Endothelial cell of umbilical vein (primary cell): ENCODE results near the gene ITPRIP. TPM values are rescaled to one million over a fixed set of nuclear protein-coding genes. Genes with fewer than 3 reads are reported as not detected.

Experiments used
- BruUV-seq: library from RNA; stranded (reverse); fragments of 400-500 nt; replicated peaks from 2 replicates; lab custom pipeline; 2021; lab: Mats Ljungman, UMichigan
- CTCF ChIA-PET: fragments of 300-600, 350-600 bp; sonication (Branson Sonifier 250); formaldehyde crosslinking; loops from one replicate; lab custom pipeline; 2021; ENCODE audit warnings: antibody characterized with exemption, inconsistent platforms; lab: Charles Lee
- POLR2A ChIA-PET: fragments of 300-600, 350-600 bp; sonication (Branson Sonifier 250); formaldehyde crosslinking; loops from one replicate; lab custom pipeline; 2021; ENCODE audit warnings: antibody characterized with exemption, inconsistent platforms; lab: Charles Lee
- DNase-seq: peaks from one replicate; pipeline ENCODE4 v3.0.0-alpha.2; 2011; ENCODE audit warnings: low read depth, low spot score
- FAIRE-seq: peaks from 2 replicates; lab custom pipeline; 2011; peaks lifted over from hg19 to GRCh38; lab: Jason Lieb, UNC
- H2AFZ ChIP-seq: 2 replicates; pipeline ENCODE4 v1.6.0; 2012; ENCODE audit warnings: low read depth, low read length, control low read depth, inconsistent platforms
- H3K27ac ChIP-seq: 2 replicates; pipeline ENCODE4 v1.5.1; 2011; ENCODE audit warnings: low read depth, mild to moderate bottlenecking, control low read depth, low read length, moderate library complexity; ENCODE audit not compliant: insufficient read depth
- H3K27me3 ChIP-seq, 2 experiments: 2 replicates each; pipeline versions ENCODE4 v1.6.0 to v1.6.1; 2011; ENCODE audit warnings: low read length in 2 of 2, mixed read lengths in 1 of 2; ENCODE audit not compliant: control insufficient read depth in 2 of 2, insufficient read depth in 2 of 2
- H3K36me3 ChIP-seq, 2 experiments: 2 replicates in 1 of 2; 3 replicates in 1 of 2; pipeline ENCODE4 v1.5.1; 2011; ENCODE audit warnings: low read length in 2 of 2, mild to moderate bottlenecking in 1 of 2, moderate library complexity in 1 of 2; ENCODE audit not compliant: control insufficient read depth in 2 of 2, insufficient read depth in 2 of 2; ENCODE audit errors: extremely low read depth in 1 of 2
- H3K4me1 ChIP-seq: 3 replicates; pipeline ENCODE4 v1.5.1; 2011; ENCODE audit warnings: mild to moderate bottlenecking, low read length; ENCODE audit not compliant: control insufficient read depth, insufficient read depth; ENCODE audit errors: extremely low read depth
- H3K4me2 ChIP-seq: 2 replicates; pipeline ENCODE4 v1.6.1; 2011; ENCODE audit warnings: low read length, control low read depth, mixed read lengths; ENCODE audit not compliant: insufficient read depth
- H3K4me3 ChIP-seq, 3 experiments: fragments of 200-600 bp in 1 of 3; sonication (generic), shearing (Covaris generic) in 1 of 3; replicated peaks in 1 of 3; 2 replicates each; pipeline ENCODE4 v1.5.1; 2011 to 2016; ENCODE audit warnings: control low read depth in 3 of 3, low read length in 3 of 3, mild to moderate bottlenecking in 2 of 3, inconsistent platforms in 1 of 3, low read depth in 1 of 3, moderate library complexity in 1 of 3; ENCODE audit not compliant: insufficient read depth in 1 of 3
- H3K79me2 ChIP-seq: 2 replicates; pipeline ENCODE4 v1.6.0; 2012; ENCODE audit warnings: low read length, inconsistent platforms; ENCODE audit not compliant: control insufficient read depth, insufficient read depth
- H3K9ac ChIP-seq: replicated peaks from 2 replicates; pipeline ENCODE3; 2011; ENCODE audit warnings: low read length, control low read depth; ENCODE audit not compliant: insufficient read depth; ENCODE audit errors: extremely low read depth
- H3K9me1 ChIP-seq: replicated peaks from 3 replicates; pipeline ENCODE4 v1.6.0; 2011; ENCODE audit warnings: mild to moderate bottlenecking, low read length; ENCODE audit not compliant: control insufficient read depth, insufficient read depth; ENCODE audit errors: extremely low read depth
- H3K9me3 ChIP-seq: replicated peaks from 2 replicates; pipeline ENCODE4 v1.5.1; 2012; ENCODE audit warnings: low read length, inconsistent platforms; ENCODE audit not compliant: control insufficient read depth, insufficient read depth
- H4K20me1 ChIP-seq: replicated peaks from 2 replicates; pipeline ENCODE3; 2011; ENCODE audit warnings: mild to moderate bottlenecking, low read length; ENCODE audit not compliant: control insufficient read depth, insufficient read depth; ENCODE audit errors: extremely low read depth
- CTCF ChIP-seq, 2 donors: IDR thresholded peaks; 1 replicate in 1 of 2; 2 replicates in 1 of 2; pipeline ENCODE4 v1.5.1; 2011; ENCODE audit warnings: low read length in 2 of 2, mild to moderate bottlenecking in 2 of 2, moderate library complexity in 2 of 2, control low read depth in 1 of 2, inconsistent platforms in 1 of 2, low read depth in 1 of 2; ENCODE audit not compliant: insufficient read depth in 1 of 2; ENCODE audit errors: extremely low read depth in 1 of 2
- EZH2 ChIP-seq: IDR thresholded peaks from 2 replicates; pipeline ENCODE4 v1.6.1; 2012; ENCODE audit warnings: borderline replicate concordance, low read depth, mild to moderate bottlenecking, moderate library complexity, low read length, inconsistent platforms; ENCODE audit not compliant: severe bottlenecking
- FOS ChIP-seq: IDR thresholded peaks from 2 replicates; pipeline ENCODE4 v1.6.1; 2011; ENCODE audit warnings: mild to moderate bottlenecking, low read length, moderate library complexity, borderline replicate concordance; ENCODE audit not compliant: insufficient read depth
- GATA2 ChIP-seq: IDR thresholded peaks from 2 replicates; pipeline ENCODE4 v1.7.0; 2011; ENCODE audit warnings: low read depth, mild to moderate bottlenecking, moderate library complexity, mixed read lengths, low read length; ENCODE audit not compliant: insufficient read length, insufficient read depth
- JUN ChIP-seq: IDR thresholded peaks from 2 replicates; pipeline ENCODE4 v1.6.1; 2011; ENCODE audit warnings: borderline replicate concordance, low read depth; ENCODE audit not compliant: insufficient read length, insufficient read depth
- MYC ChIP-seq: IDR thresholded peaks from one replicate; pipeline ENCODE4 v1.6.1; 2011; ENCODE audit warnings: mild to moderate bottlenecking, low read depth, low read length
- POLR2A ChIP-seq: IDR thresholded peaks from 2 replicates; pipeline ENCODE4 v1.6.1; 2012; ENCODE audit warnings: low read depth, mild to moderate bottlenecking, control low read depth, low read length
- POLR2AphosphoS5 ChIP-seq: IDR thresholded peaks from 2 replicates; pipeline ENCODE4 v1.6.1; 2012; ENCODE audit warnings: low read depth, mild to moderate bottlenecking, control low read depth, low read length, moderate library complexity; ENCODE audit not compliant: insufficient read depth
- dilution Hi-C: fragments of 300-500 bp; cut with MboI; formaldehyde crosslinking; loops from one replicate; pipeline ENCODE4 v1.15.0; 2019; ENCODE audit warnings: low sequenced_read_pairs; ENCODE audit not compliant: extremely low pct_ligation_motif_present
- intact Hi-C: fragments of 100-400 bp; cut with micrococcal nuclease; formaldehyde crosslinking; loops from one replicate; pipeline ENCODE4 v1.10.0; 2022
- polyA plus RNA-seq, 4 experiments: library from polyadenylated mRNA; depleted of rRNA in 3 of 4; stranded (reverse) in 3 of 4; unstranded in 1 of 4; fragments of >200 nt; gene quantifications; 2 replicates each; pipeline versions ENCODE4 v1.2.1 to v1.2.3, GENCODE V29; 2011 to 2012; ENCODE audit warnings: missing spikeins in 1 of 4
- total RNA-seq: library from RNA; stranded (reverse); gene quantifications from 2 replicates; pipeline ENCODE4 v1.2.3, GENCODE V29; 2021
- TF ChIP-seq, protein P1 (sequence below): IDR thresholded peaks from 2 replicates; pipeline ENCODE4 v1.6.1; 2011; ENCODE audit not compliant: insufficient read depth, insufficient read length

The ITPRIP gene
- total and polyA plus RNA-seq, 2 donors (not counting 3 experiments of a cell fraction or from before 2014, with no cell fraction given): 31.4 to 33.2 TPM

DNA sequence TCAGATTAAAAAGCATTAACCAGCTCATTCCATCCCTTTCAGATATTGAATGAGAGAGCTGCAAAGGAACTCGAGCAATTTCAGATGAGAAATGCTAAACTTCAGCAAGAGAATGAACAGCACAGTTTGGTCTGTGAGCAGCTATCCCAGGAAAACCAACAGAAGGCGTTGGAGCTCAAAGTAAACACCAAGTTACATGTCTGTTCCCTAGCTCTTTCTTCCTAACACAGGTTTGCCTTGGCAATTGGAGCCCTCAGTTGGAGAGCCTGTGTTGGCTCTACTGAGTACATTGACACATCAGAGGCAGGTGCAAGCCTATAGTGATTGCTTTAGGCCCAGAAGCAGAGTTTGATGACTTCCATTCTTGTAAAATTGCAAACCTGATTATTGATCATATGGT, 30.1 kb upstream of the ITPRIP start:
- Histone ChIP-seq H3K9ac (no peak overlapping the region), H3K4me3 (no peak overlapping the region), H3K9me1 (no peaks in the 10 kb centered on the region), H3K4me2 (no peak overlapping the region), H2AFZ (no peak overlapping the region), H3K27me3 (peaks cover 2 to 5% of the 10 kb centered on the region in 2 experiments), H3K27ac (no peak overlapping the region), H3K79me2 (no peaks in the 10 kb centered on the region), H3K36me3 (no peaks in the 10 kb centered on the region), H3K9me3 (no peaks in the 10 kb centered on the region), H4K20me1 (no peaks in the 10 kb centered on the region), H3K4me1 (no peaks in the 10 kb centered on the region)
- TF ChIP-seq, protein P1, sequence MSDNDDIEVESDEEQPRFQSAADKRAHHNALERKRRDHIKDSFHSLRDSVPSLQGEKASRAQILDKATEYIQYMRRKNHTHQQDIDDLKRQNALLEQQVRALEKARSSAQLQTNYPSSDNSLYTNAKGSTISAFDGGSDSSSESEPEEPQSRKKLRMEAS: no peak
- TF ChIP-seq POLR2AphosphoS5: no peak
- DNase-seq: no peak
- ChIA-PET CTCF (interaction anchor here (1.3 kb wide), 1 partner anchor 18 kb away, joined by 4 read pairs; no protein-coding TSS in a partner anchor), POLR2A (no interaction called here)
- intact Hi-C loops: no loop called here
- dilution Hi-C loops: no loop called here
- no TSS peak for BruUV-seq
- FAIRE-seq: no peak

- ChIA-PET CTCF (interaction anchor here (1.3 kb wide), 1 partner anchor 18 kb away, joined by 4 read pairs; no protein-coding TSS in a partner anchor), POLR2A (no interaction called here)
- H3K27ac ChIP-seq: no peak overlapping the region
- FAIRE-seq (no peak), DNase-seq (no peak)
- H3K4me1 ChIP-seq: no peaks in the 10 kb centered on the region
- no peaks in the 10 kb centered on the region for H3K9me1 ChIP-seq
- H3K36me3 ChIP-seq: no peaks in the 10 kb centered on the region
- no peak overlapping the region for H3K9ac ChIP-seq
- no peaks in the 10 kb centered on the region for H3K79me2 ChIP-seq
- intact Hi-C loops (no loop called here), dilution Hi-C loops (no loop called here)
- no peak overlapping the region for H3K4me3 ChIP-seq
- no peak overlapping the region for H2AFZ ChIP-seq
- BruUV-seq: no TSS peak
- H3K27me3 ChIP-seq: peaks cover 5 to 7% of the 10 kb centered on the region in 2 experiments
- H3K9me3 ChIP-seq: no peaks in the 10 kb centered on the region
- TF ChIP-seq JUN (no peak), CTCF (IDR thresholded peaks at IDR 0.05; ENCODE audit: extremely low read depth in 1 of 2, insufficient read depth in 1 of 2, low read depth in 1 of 2, low read length in 2 of 2) (no peak), FOS (no peak), POLR2AphosphoS5 (no peak), EZH2 (no peak), MYC (no peak), GATA2 (no peak), POLR2A (no peak)
- TF ChIP-seq, protein P1: no peak
- no peak overlapping the region for H3K4me2 ChIP-seq
- H4K20me1 ChIP-seq: no peaks in the 10 kb centered on the region
Observed at GRCh38 chr10:104367904-104368303, 29.6 kb upstream of the ITPRIP start.
